Brain microvascular endothelial cell (primary cell): Measurements from ENCODE around the gene YDJC.

ENCODE experiments used
- DNase-seq: peaks from one replicate; pipeline ENCODE4 v3.0.0-alpha.2; 2020
- H3K27ac ChIP-seq: fragments of 250-450 bp; sonication (Bioruptor Pico); 2 replicates; pipeline ENCODE4 v1.5.1; 2020; ENCODE audit warnings: mild to moderate bottlenecking, moderate library complexity
- H3K27me3 ChIP-seq: fragments of 250-450 bp; sonication (Bioruptor Pico); replicated peaks from 2 replicates; pipeline ENCODE4 v1.5.1; 2020; ENCODE audit warnings: mild to moderate bottlenecking
- H3K36me3 ChIP-seq: fragments of 250-450 bp; sonication (Bioruptor Pico); replicated peaks from 2 replicates; pipeline ENCODE4 v1.5.1; 2020; ENCODE audit warnings: mild to moderate bottlenecking
- H3K4me3 ChIP-seq: 2 replicates; pipeline ENCODE4 v1.5.1; 2011; ENCODE audit warnings: low read depth, mild to moderate bottlenecking, control low read depth, low read length, moderate library complexity
- CTCF ChIP-seq: IDR thresholded peaks from 2 replicates; pipeline ENCODE4 v1.5.1; 2011; ENCODE audit warnings: low read depth, mild to moderate bottlenecking, moderate library complexity, low read length, control low read depth, inconsistent platforms; ENCODE audit errors: missing control alignments
- in situ Hi-C: cut with HindIII; loops from 2 replicates; pipeline ENCODE4 v1.10.0; 2017; ENCODE audit warnings: low sequenced_read_pairs, low pct_ligation_motif_present

The YDJC gene

GRCh38 chr22:21634844-21635243 lies 5.0 kb upstream of the YDJC start:
- Histone ChIP-seq H3K36me3 (no peaks in the 10 kb centered on the region), H3K27me3 (no peaks in the 10 kb centered on the region), H3K4me3 (no peak overlapping the region), H3K27ac (no peak overlapping the region)
- DNase-seq: no peak
- no peak for TF ChIP-seq CTCF
- in situ Hi-C loops: no loop called here

- Histone ChIP-seq H3K27me3 (no peaks in the 10 kb centered on the region), H3K4me3 (no peak overlapping the region), H3K27ac (peak overlapping the region; percentile 10), H3K36me3 (peaks cover under 1% of the 10 kb centered on the region)
- no peak for DNase-seq
- no peak for TF ChIP-seq CTCF
- in situ Hi-C loops: no loop called here
Measured at GRCh38 chr22:21634081-21634480, 4.3 kb upstream of the YDJC start.

GRCh38 chr22:21633481-21633880 lies 3.7 kb upstream of the YDJC start:
- in situ Hi-C loops: no loop called here
- Histone ChIP-seq H3K27ac (peak overlapping the region; percentile 10), H3K4me3 (no peak overlapping the region), H3K27me3 (no peaks in the 10 kb centered on the region), H3K36me3 (peaks cover 4% of the 10 kb centered on the region)
- no peak for DNase-seq
- no peak for TF ChIP-seq CTCF

- H3K4me3 ChIP-seq: no peak overlapping the region
- TF ChIP-seq CTCF: no peak
- H3K27ac ChIP-seq: no peak overlapping the region
- in situ Hi-C loops: no loop called here
- no peaks in the 10 kb centered on the region for H3K27me3 ChIP-seq
- DNase-seq: no peak
- H3K36me3 ChIP-seq: peaks cover 9% of the 10 kb centered on the region
Measured at GRCh38 chr22:21632931-21633330, 3.1 kb upstream of the YDJC start.

GRCh38 chr22:21632237-21632895 lies 2.5 kb upstream of the YDJC start, which contains the start of gene CCDC116:
Gene CCDC116, plus strand, starts transcription at chr22:21632760. Its CDS starts 422 bp downstream, at chr22:21633182.
- Histone ChIP-seq H3K27me3 (no peaks in the 10 kb centered on the region), H3K27ac (peak within 1 kb of the TSS; percentile 10), H3K36me3 (peaks cover 13% of the 10 kb centered on the region), H3K4me3 (no peak within 1 kb of the TSS)
- TF ChIP-seq CTCF: no peak
- no peak for DNase-seq
- in situ Hi-C loops: no loop called here

GRCh38 chr22:21631025-21631424 lies 1.2 kb upstream of the YDJC start:
- in situ Hi-C loops: no loop called here
- Histone ChIP-seq H3K4me3 (no peak overlapping the region), H3K36me3 (peaks cover 19% of the 10 kb centered on the region), H3K27ac (no peak overlapping the region), H3K27me3 (no peaks in the 10 kb centered on the region)
- DNase-seq: no peak
- TF ChIP-seq CTCF: no peak
